Activated T-cell treated with anti-CD3 and anti-CD28 coated beads, Interleukin-2, amount 50 U/mL, for 48 hours (primary cell): Measurements from ENCODE around the gene NEXMIF.
A peak's percentile ranks its signal among the peaks of the same experiment; 100 is the strongest.
"Not testable (repeated sequence)": the region's sequence is repeated elsewhere in the genome, so short reads cannot be mapped to it uniquely, and the experiment has no call there.

Experiments used
- DNase-seq, 2 experiments: peaks; one replicate each; pipeline ENCODE4 v3.0.0-alpha.2; 2020

Gene NEXMIF

DNA sequence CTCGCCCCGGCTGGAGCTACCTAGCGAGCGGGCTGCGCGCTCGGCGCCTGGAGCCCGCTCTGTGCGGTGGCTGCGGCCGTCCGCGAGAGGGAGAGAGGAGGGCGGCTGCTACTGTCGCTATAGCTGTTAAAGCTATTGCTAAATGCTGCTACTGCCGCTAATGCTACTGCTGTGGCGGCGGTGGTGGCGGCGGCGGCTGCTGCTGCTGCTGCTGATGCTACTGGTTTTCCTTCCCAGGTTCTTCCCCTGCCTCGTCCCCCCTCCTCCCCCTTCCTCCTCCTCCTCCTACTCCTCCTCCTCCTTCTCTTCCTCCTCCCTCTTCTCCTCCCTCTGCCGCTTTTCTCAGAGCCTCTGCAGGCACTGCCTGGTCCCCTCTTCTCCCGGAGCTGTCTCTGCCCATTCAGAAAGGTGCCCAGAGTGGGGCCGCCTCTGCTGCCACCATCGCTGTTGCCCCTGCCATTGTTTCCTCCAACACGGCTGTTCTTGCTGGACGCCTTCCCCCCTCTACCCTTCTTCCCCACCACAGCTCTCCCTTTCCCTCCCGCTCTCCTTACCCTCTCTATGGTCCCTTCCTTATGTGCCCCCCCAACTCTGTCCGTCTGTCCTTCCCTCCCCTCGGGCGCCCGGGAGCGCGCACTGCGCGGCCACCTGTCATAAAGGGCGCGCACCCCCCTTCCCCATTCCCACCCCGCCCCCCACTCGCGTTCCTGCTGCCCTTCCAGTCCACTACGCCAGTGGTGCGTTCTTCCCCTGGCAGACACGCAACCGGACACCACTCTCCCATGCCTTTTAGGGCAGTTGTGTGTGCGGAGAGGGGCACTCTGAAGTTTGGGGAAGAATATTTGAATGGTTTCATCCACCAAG lies at the start of gene NEXMIF:
TSS of gene NEXMIF (minus strand) at position 228 of the 864 bp plus-strand sequence.
- DNase-seq, result no peak

GRCh38 chrX:74961962-74962361 lies 36.7 kb upstream of the NEXMIF start:
- not testable (repeated sequence) for DNase-seq

GRCh38 chrX:74949717-74950116 lies 24.5 kb upstream of the NEXMIF start:
- no peak for DNase-seq

DNA sequence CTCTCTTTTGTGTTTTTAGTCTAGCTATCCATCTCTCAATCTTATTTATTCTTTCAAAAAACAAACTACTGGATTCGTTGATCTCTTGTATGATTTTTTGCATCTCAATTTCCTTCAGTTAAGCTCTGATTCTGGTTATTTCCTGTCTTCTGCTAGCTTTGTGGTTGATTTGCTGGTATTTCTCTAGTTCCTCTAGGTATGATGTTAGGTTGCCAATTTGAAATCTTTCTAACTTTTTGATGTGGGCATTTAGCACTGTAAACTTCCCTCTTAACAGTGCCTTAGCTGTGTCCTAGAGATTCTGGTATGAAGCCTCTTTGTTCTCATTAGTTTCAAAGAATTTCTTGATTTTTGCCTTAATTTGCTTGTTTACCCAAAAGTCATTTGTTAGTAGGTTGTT lies 15.2 kb upstream of the NEXMIF start:
- no peak for DNase-seq

GRCh38 chrX:74931214-74931613 lies 6.0 kb upstream of the NEXMIF start:
- no peak for DNase-seq

GRCh38 chrX:74924449-74925224 lies 615 bp downstream of the NEXMIF start:
- peak; percentile 50 to 59 for DNase-seq

DNA sequence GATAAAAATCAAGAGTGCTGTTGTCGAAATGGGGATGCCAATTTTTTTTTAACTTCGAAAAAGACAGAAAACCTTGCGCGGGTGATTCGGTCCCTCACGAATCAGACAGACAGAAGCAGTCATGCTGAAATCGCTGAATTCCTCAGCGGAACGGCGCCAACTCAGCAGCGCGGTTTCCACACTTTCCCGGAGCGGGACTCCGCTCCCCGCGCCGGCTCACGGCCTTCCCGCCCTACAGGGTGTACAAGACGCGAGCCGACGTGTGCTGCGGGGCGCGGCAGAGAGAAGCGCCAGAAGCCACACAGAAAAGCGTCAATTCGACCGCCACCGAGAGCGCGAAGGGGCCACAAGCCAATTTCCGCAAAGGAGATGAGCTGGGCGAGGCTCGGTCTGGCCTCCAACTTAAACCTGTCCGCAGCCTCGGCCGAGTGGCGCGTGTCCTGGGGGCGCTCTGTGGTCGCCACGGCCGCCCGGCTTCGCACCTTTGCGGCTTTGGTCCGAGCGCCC lies 1.3 kb downstream of the NEXMIF start:
- DNase-seq, result peak; percentile 22 to 33

- no peak for DNase-seq
Observed at GRCh38 chrX:74922922-74923543, 2.2 kb downstream of the NEXMIF start.

GRCh38 chrX:74911494-74911893 lies 13.8 kb downstream of the NEXMIF start:
- no peak for DNase-seq

DNA sequence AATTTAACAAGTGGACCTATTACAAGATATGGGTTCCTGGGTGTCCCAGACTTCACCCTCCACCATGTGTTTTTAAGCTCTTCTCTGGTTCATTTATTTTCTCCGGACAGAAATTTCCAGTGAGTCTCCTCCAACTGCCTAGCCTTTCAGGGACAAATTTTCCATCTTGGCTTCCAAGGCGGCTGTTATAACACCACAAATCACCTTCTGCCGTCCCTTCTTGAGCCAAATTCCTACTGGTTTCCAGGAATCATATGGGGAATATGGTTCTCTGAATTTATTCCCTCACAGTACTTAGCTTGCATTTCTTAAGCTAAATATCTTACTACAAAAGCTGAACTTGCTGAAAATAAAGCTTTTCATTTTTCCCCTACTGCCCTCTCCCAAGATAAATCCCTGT lies 18.8 kb downstream of the NEXMIF start:
- no peak for DNase-seq

DNA sequence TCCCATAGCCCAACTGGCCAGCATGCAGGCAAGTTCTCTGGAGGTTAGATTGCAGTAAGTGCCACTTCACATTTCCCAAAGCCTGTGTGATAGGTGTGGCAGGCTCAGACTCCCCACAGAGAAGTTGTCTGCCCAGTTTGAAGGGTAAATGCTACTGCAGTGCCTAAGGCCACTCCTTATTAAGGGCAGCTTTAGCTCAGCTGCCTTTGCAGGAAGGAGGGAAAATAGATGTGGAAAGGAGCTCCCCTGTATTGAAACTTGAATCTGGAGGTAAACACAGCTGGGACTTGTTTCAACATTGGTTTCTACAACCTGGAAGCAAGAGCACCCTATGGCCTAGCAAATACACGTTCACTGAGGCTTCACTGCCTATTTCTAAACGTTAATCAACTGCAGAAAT lies 22.4 kb downstream of the NEXMIF start:
- DNase-seq, result no peak

DNA sequence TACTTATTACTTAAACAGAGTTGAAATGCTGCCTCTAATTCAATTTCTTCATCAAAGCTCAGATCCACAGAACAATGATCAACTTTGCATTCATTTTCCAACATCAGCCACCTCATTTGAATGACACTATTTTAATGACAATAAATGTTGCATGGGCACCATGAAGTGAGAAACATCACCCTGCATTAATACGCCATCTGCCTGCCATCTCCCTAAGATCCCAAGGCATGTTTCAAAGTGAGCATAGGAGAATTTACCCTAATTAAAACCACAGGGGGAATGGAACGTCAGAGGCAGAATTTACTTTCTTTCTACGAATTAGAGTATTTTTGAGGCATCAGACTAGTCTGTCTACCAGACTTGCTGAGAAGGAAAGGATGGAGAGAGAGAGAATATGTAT lies 32.7 kb downstream of the NEXMIF start:
- no peak for DNase-seq

DNA sequence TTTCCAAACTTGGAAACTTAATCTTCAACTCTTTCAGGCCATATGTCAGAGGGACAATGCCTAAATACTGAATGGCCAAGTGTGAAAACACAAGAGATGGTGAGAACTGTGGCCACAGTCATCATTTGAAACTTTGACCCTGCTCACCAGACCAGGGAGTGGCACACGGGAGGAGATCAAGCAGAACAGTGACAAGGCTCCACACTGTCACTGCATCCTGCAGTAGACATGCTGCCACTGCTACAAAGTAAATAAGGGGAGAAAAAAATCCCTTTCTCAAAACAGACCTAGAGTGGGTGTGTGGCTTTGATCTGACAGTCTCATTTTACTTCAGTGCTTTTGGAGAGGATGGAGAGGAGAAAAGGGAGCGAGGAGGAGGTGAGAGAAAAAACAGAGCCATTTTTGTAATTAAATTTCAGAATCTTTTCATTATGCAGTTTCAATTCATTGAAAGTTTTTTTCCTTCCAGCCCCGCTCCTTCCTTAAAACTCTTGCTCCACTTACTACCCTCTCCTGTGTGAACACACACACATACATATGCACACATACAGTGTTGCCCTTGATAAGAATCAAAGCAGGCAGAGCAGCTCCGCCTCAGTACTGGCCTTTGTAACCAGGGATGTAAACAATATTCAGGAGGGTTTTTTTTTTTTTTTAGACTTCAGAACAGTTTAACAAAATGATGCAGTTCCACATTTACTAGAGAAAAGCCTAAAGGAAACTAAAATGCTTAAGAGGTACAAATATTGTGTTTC lies 34.4 kb downstream of the NEXMIF start:
- DNase-seq, result no peak

- DNase-seq, result not testable (repeated sequence)
Observed at GRCh38 chrX:74882383-74882782, 42.9 kb downstream of the NEXMIF start.

DNA sequence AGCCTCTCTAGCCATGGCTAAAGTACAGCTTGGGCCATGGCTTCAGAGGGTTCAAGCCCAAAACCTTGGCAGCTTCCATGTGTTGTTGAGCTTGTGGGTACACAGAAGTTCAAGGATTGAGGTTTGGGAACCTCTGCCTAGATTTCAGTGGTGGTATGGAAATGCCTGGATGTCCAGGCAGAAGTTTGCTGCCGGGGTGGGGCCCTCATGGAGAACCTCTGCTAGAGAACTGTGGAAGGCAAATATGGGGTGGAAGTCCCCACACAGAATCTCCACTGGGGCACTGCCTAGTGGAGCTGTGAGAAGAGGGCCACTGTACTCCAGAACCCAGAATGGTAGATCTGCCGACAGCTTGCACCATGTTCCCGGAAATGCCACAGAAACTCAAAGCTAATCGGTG lies 59.5 kb downstream of the NEXMIF start:
- no peak for DNase-seq

DNA sequence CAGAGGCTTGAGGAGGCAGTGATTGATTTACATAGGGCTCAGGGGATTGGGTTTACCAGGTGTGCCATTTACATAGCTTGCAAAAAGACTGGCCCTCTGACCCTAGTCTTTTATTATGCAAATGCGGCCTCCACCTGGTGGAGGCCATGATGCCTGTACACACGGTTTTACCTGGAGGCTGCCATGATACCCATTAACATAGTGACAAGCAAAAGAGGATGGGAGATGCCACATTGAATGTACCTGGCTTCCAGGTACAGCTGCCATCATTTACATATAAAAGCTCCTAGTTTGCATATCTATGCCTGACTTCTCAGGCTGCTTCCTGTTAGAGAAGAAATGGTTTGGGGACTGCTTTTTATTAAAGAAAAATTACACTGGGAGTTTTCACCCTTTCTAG lies 72.0 kb downstream of the NEXMIF start:
- DNase-seq, result no peak

GRCh38 chrX:74835566-74835965 lies 89.7 kb downstream of the NEXMIF start:
- no peak for DNase-seq

DNA sequence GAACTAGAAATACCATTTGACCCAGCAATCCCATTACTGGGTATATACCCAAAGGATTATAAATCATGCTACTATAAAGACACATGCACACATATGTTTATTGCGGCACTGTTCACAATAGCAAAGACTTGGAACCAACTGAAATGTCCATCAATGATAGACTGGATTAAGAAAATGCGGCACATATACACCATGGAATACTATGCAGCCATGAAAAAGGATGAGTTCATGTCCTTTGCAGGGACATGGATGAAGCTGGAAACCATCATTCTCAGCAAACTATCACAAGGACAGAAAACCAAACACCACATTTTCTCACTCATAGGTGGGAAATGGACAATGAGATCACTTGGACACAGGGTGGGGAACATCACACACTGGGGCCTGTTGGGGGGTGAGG lies 105.5 kb downstream of the NEXMIF start:
- DNase-seq, result not testable (repeated sequence)

GRCh38 chrX:74814681-74815080 lies 110.6 kb downstream of the NEXMIF start:
- no peak for DNase-seq

GRCh38 chrX:74804574-74804973 lies 120.7 kb downstream of the NEXMIF start:
- no peak for DNase-seq

- DNase-seq, result no peak
Observed at GRCh38 chrX:74800062-74800461, 125.2 kb downstream of the NEXMIF start.

DNA sequence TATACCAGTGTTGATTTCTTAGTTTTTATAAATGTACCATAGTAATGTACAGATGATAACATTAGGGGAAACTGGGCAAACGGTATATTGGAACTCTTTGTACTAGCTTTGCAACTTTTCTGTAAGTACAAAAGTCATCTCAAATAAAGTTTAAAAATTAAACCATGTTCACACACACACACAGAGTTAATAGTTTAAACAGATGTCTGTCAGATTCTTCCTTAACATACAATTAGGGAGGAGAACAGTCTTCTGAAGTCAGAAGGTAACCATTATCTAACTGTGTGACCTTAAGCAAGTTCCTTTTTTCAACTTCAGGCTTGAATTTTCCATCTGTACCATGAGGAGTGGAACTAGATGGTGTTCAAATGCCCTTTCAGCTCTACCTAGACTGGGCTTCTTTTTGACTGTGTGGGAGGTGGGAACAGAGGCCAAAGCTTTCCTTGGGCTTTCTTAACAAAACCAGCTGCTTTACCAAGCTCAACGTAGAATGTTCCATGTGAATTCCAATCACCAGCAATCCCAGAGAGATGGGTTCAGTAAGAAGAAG lies 127.8 kb downstream of the NEXMIF start:
- DNase-seq, result no peak
